ENCODE data around the gene NEXN.

DNA sequence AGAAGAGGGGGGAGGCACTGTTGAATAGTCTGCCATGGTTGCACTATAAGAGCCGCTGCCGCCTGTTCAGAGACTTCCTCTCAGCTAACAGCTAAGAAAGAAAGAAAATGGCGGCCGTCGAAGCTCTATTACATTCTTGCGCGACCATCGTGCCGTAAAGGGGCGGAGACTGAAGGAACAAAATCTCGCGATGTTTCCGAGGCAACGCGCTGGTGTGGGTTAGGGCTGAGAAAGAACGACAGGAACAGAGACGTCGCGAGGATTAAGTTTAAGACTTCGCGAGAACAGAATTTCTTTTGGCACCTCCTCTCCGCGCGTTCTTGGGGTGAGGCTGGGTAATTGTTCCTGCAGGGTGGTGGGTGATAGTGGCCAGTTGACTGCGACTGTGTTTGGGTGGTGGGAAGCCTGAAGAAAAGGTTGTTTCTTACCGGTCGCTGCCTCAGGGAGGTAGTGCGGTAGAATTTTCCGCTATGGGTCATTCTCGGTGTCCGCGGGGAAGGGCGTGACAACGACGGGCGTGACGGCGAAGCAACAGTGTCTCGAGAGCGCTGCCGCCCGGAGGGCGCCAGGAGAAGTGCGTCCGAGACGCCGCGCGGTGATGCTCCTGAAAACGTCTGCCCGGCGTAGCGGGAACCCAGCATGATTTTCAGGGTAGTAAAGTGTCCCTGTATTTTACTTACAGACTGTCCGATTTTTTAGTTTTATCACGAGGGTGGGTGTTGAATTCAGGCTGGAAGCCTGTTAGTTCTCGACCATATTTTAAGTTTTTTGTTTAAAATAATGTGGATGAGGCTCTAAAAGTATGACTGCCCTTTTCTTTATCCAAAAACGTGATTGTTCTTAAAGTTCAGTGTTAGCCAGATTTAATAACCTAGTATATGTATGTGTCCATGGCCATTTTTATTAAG lies 90.8 kb downstream of the NEXN start, which contains the start of gene FUBP1:
- TF ChIP-seq E2F6 (IDR thresholded peaks at IDR 0.05) (no peak; the same call in 1 of the 2 replicates), POLR2AphosphoS5 (IDR thresholded peaks at IDR 0.05; ENCODE audit: low read depth, low read length) (peak; percentile 99), CBX8 (IDR thresholded peaks at IDR 0.05; ENCODE audit: borderline replicate concordance, low read depth, low read length) (no peak), RAD21 (IDR thresholded peaks at IDR 0.05 in 1 of 2, conservative IDR thresholded peaks at IDR 0.05 in 1 of 2; ENCODE audit: low read depth in 2 of 2, low read length in 2 of 2) (peak; percentile 23 to 36), EP300 (IDR thresholded peaks at IDR 0.05; ENCODE audit: borderline replicate concordance in 1 of 2, low read depth in 2 of 2, low read length in 2 of 2) (0 out of 3 replicates have a peak, but pooled peaks of 1 of the 2 experiments have one; percentile 47), SIX5 (IDR thresholded peaks at IDR 0.05; ENCODE audit: low read depth, low read length) (no peak), EZH2 (IDR thresholded peaks at IDR 0.05; ENCODE audit: low read depth, low read length, severe bottlenecking) (no peak), SP1 (IDR thresholded peaks at IDR 0.05; ENCODE audit: low read depth, low read length) (no peak)
- TF ChIP-seq, protein P1, sequence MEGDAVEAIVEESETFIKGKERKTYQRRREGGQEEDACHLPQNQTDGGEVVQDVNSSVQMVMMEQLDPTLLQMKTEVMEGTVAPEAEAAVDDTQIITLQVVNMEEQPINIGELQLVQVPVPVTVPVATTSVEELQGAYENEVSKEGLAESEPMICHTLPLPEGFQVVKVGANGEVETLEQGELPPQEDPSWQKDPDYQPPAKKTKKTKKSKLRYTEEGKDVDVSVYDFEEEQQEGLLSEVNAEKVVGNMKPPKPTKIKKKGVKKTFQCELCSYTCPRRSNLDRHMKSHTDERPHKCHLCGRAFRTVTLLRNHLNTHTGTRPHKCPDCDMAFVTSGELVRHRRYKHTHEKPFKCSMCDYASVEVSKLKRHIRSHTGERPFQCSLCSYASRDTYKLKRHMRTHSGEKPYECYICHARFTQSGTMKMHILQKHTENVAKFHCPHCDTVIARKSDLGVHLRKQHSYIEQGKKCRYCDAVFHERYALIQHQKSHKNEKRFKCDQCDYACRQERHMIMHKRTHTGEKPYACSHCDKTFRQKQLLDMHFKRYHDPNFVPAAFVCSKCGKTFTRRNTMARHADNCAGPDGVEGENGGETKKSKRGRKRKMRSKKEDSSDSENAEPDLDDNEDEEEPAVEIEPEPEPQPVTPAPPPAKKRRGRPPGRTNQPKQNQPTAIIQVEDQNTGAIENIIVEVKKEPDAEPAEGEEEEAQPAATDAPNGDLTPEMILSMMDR (IDR thresholded peaks at IDR 0.05; ENCODE audit: control extremely low read depth in 1 of 3, insufficient read depth in 1 of 3, low read depth in 1 of 3, low read length in 3 of 3): peak; percentile 50 to 71 (median 67)
